MCF 10A (cell line): Measurements from ENCODE around the gene ANO2. TPM values are rescaled to one million over a fixed set of nuclear protein-coding genes. Genes with fewer than 3 reads are reported as not detected.

Source experiments
- BruUV-seq: library from RNA; stranded (reverse); fragments of 400-500 nt; replicated peaks from 2 replicates; lab custom pipeline; 2021; lab: Mats Ljungman, UMichigan
- CTCF ChIA-PET: fragments of 300-600 bp; sonication (Branson Sonifier 250); formaldehyde crosslinking; extraction: SDS; loops from one replicate; lab custom pipeline; 2021; ENCODE audit warnings: antibody characterized with exemption, inconsistent platforms; lab: Yijun Ruan, JAX
- POLR2A ChIA-PET: fragments of 300-600, 350-650 bp; sonication (Branson Sonifier 250); formaldehyde crosslinking; extraction: SDS; loops from one replicate; lab custom pipeline; 2020; ENCODE audit warnings: antibody characterized with exemption, inconsistent platforms; lab: Yijun Ruan, JAX
- DNase-seq: peaks from one replicate; pipeline ENCODE4 v3.0.0-alpha.2; 2018; ENCODE audit not compliant: unreplicated experiment
- H3K27ac Mint-ChIP-seq: one replicate; pipeline ENCODE4 v1.8.0; 2022; ENCODE audit warnings: mild to moderate bottlenecking, low read depth, mixed read lengths; ENCODE audit not compliant: unreplicated experiment
- H3K27me3 Mint-ChIP-seq: one replicate; pipeline ENCODE4 v1.8.0; 2022; ENCODE audit warnings: mixed read lengths; ENCODE audit not compliant: insufficient read depth, unreplicated experiment
- H3K36me3 Mint-ChIP-seq: one replicate; pipeline ENCODE4 v1.8.0; 2022; ENCODE audit warnings: mild to moderate bottlenecking, moderate library complexity, mixed read lengths; ENCODE audit not compliant: insufficient read depth, unreplicated experiment
- H3K4me1 Mint-ChIP-seq: one replicate; pipeline ENCODE4 v1.8.0; 2022; ENCODE audit warnings: mixed read lengths; ENCODE audit not compliant: insufficient read depth, unreplicated experiment
- H3K4me3 Mint-ChIP-seq: one replicate; pipeline ENCODE4 v1.8.0; 2022; ENCODE audit warnings: mild to moderate bottlenecking, moderate library complexity, mixed read lengths; ENCODE audit not compliant: unreplicated experiment
- H3K9me3 Mint-ChIP-seq: one replicate; pipeline ENCODE4 v1.8.0; 2022; ENCODE audit warnings: mixed read lengths; ENCODE audit not compliant: unreplicated experiment
- CTCF ChIP-seq: fragments of 200-600 bp; IDR thresholded peaks from one replicate; pipeline ENCODE4 v1.8.0; 2022; ENCODE audit warnings: antibody characterized with exemption, mild to moderate bottlenecking; ENCODE audit not compliant: unreplicated experiment
- intact Hi-C: fragments of 100-400 bp; cut with micrococcal nuclease; formaldehyde crosslinking; loops from 2 replicates; pipeline ENCODE4 v1.14.1; 2022
- total RNA-seq: library from RNA; stranded (reverse); gene quantifications from 2 replicates; pipeline ENCODE4 v1.2.3, GENCODE V29; 2022

ANO2 gene
- total RNA-seq, 1 experiment from 2014 or later = not detected

DNA sequence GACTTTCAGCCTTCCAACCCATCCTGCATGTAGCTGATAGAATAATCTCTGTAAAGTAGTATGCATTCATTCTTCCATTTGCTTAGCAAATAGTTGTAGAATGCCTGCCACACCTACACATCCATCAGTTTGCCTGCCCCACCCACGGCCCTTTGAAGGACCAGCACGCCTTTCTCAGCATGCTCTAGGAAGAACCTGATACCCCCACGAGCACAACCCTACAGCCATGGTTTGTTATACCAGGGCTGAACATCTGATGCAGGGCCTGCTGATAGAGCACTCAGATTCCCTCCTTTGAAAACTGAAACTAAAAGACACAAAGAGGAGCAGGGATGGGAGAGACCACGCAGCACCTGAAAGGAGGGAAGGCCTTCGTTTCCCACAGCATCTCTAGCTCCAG lies 205.1 kb downstream of the ANO2 start:
- Mint-ChIP-seq H3K4me3 (no peak overlapping the region), H3K27me3 (no peaks in the 10 kb centered on the region), H3K4me1 (no peaks in the 10 kb centered on the region), H3K9me3 (peaks cover 45% of the 10 kb centered on the region), H3K27ac (no peak overlapping the region), H3K36me3 (no peaks in the 10 kb centered on the region)
- POLR2A ChIA-PET = no interaction called here
- no TSS peak for BruUV-seq
- no peak for DNase-seq
- CTCF ChIA-PET = interaction anchor here (0.6 kb wide), 1 partner anchor 55 kb away, joined by 3 read pairs; no protein-coding TSS in a partner anchor
- no peak for TF ChIP-seq CTCF
- intact Hi-C loops = no loop called here

DNA sequence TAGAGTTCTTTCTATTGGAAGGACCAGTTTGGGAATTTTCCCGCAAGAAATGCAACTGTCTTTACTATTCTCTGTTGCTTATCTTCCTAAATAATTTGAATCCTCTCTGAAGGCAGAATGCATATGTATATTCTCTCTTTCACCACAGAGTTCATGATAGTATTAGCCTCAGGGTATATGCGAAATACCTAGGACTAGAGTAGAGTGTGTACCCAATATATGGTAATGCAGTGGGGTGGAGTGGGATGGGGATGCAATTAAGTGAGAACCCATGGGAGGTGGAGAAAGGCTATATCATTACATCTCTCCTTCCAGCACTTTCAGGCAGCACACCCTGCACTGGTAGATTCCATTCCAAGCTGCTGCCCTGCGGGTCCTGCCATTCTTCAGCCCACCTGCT lies 207.3 kb downstream of the ANO2 start:
- no peak for TF ChIP-seq CTCF
- CTCF ChIA-PET = no interaction called here
- peaks cover 57% of the 10 kb centered on the region for H3K9me3 Mint-ChIP-seq
- BruUV-seq = no TSS peak
- POLR2A ChIA-PET = no interaction called here
- no peak overlapping the region for H3K27ac Mint-ChIP-seq
- peaks cover 5% of the 10 kb centered on the region for H3K36me3 Mint-ChIP-seq
- H3K4me1 Mint-ChIP-seq = no peaks in the 10 kb centered on the region
- no peak overlapping the region for H3K4me3 Mint-ChIP-seq
- no peaks in the 10 kb centered on the region for H3K27me3 Mint-ChIP-seq
- no peak for DNase-seq
- intact Hi-C loops = no loop called here

DNA sequence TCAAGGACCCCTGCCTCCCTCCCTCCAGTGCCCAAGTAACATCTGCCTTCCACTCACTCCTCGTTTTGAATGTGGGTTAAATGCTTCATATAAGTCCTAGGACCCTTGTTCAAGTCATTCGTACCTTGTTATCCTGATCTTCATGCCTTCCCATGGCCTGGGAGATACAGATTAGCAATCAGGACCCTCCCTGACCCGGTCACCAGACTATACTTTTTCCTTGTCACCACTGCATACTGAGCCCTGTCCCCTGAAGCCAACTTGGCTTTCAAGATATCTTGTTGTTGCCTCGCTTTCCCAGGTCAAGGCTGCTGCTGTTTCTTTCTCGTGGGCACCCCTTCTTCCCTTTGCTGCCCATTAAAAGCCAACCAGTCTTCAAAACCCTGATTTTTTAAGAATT lies 208.5 kb downstream of the ANO2 start:
- Mint-ChIP-seq H3K9me3 (peaks cover 56% of the 10 kb centered on the region), H3K27ac (no peak overlapping the region), H3K4me1 (no peaks in the 10 kb centered on the region), H3K27me3 (no peaks in the 10 kb centered on the region), H3K4me3 (no peak overlapping the region), H3K36me3 (peaks cover 5% of the 10 kb centered on the region)
- ChIA-PET POLR2A (no interaction called here), CTCF (no interaction called here)
- intact Hi-C loops = no loop called here
- no peak for DNase-seq
- no TSS peak for BruUV-seq
- no peak for TF ChIP-seq CTCF

GRCh38 chr12:5736016-5736415 lies 209.0 kb downstream of the ANO2 start:
- intact Hi-C loops = no loop called here
- Mint-ChIP-seq H3K9me3 (peaks cover 51% of the 10 kb centered on the region), H3K36me3 (peaks cover 5% of the 10 kb centered on the region), H3K4me1 (no peaks in the 10 kb centered on the region), H3K4me3 (no peak overlapping the region), H3K27ac (no peak overlapping the region), H3K27me3 (no peaks in the 10 kb centered on the region)
- DNase-seq = no peak
- ChIA-PET CTCF (interaction anchor here (1.0 kb wide), 1 partner anchor 8 kb away, joined by 3 read pairs; no protein-coding TSS in a partner anchor), POLR2A (no interaction called here)
- no TSS peak for BruUV-seq
- TF ChIP-seq CTCF = no peak
